Prostate gland (tissue), 2 donors: ENCODE measurements around the gene TMEM144. TPM values are rescaled to one million over a fixed set of nuclear protein-coding genes. Genes with fewer than 3 reads are reported as not detected.
A peak's percentile ranks its signal among the peaks of the same experiment; 100 is the strongest.

Experiments used
- DNase-seq: peaks from one replicate; pipeline ENCODE4 v3.0.0-alpha.2; 2019; ENCODE audit warnings: low spot score
- H3K27ac ChIP-seq, 2 donors: fragments of 200-600 bp; sonication (generic); 2 replicates each; pipeline ENCODE4 v1.5.1; 2017 to 2019
- H3K27me3 ChIP-seq: fragments of 200-600 bp; sonication (generic); replicated peaks from 2 replicates; pipeline ENCODE4 v1.5.1; 2019; ENCODE audit not compliant: insufficient read depth
- H3K36me3 ChIP-seq, 2 donors: fragments of 200-600 bp; sonication (generic); 1 replicate in 1 of 2; 2 replicates in 1 of 2; pipeline versions ENCODE4 v1.5.1 to v1.8.1; 2017 to 2019
- H3K4me1 ChIP-seq: fragments of 200-600 bp; sonication (generic); replicated peaks from 2 replicates; pipeline ENCODE4 v1.5.1; 2019
- H3K4me3 ChIP-seq, 2 donors: fragments of 200-600 bp; sonication (generic); 2 replicates each; pipeline ENCODE4 v1.5.1; 2017 to 2019
- H3K9me3 ChIP-seq: fragments of 200-600 bp; sonication (generic); 2 replicates; pipeline ENCODE4 v1.5.1; 2017
- CTCF ChIP-seq, 4 experiments: fragments of 200-600 bp in 2 of 4; fragments of 450-650 bp in 2 of 4; sonication (generic) in 2 of 4; IDR thresholded peaks; 1 replicate in 3 of 4; 2 replicates in 1 of 4; pipeline ENCODE4 v1.5.1; 2016 to 2019; ENCODE audit warnings: antibody characterized with exemption in 4 of 4, mild to moderate bottlenecking in 2 of 4, moderate library complexity in 2 of 4
- POLR2A ChIP-seq: fragments of 450-650 bp; IDR thresholded peaks from one replicate; pipeline ENCODE4 v1.6.1; 2016; ENCODE audit warnings: antibody characterized with exemption, mild to moderate bottlenecking
- POLR2AphosphoS5 ChIP-seq: sonication (generic); formaldehyde crosslinking; IDR thresholded peaks from one replicate; pipeline ENCODE4 v1.6.1; 2017; ENCODE audit warnings: antibody characterized with exemption
- WGBS: methylation state at CpG from one replicate; pipeline ENCODE4 v1.1.5; 2018; 5-methylcytosine and 5-hydroxymethylcytosine counted together
- intact Hi-C: fragments of 100-400 bp; cut with DNase I; formaldehyde crosslinking; loops from one replicate; pipeline ENCODE4 v1.14.2; 2022
- total RNA-seq, 2 donors: library from RNA; depleted of rRNA; stranded (reverse); fragments of >200 nt; gene quantifications; one replicate each; pipeline ENCODE4 v1.1.0, GENCODE V29; 2016

Gene TMEM144
- total RNA-seq, 2 donors from 2014 or later: 7.5 to 8.1 TPM

DNA sequence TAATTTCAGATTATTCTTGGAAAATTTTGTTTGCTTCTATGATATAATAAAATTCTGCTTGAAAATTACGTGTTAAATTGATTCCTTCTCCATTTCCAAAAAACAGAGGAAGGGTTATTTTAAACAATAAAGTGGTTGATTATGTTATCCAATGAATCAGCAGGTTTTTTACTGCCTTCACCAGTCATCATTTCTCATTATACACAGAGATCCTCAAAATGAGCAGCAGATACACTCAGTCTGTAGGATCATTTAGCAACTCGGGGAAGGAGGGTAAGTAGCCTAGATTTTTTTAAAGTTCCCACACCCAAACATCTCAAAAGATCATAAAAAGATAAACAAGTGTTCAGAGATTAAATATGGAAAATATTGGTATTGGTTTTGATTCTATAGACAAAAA is 6.8 kb upstream of the TMEM144 start:
- intact Hi-C loops: no loop called here

GRCh38 chr4:158203929-158204328 is 6.4 kb upstream of the TMEM144 start:
- intact Hi-C loops: no loop called here
- TF ChIP-seq POLR2A (no peak), CTCF (IDR thresholded peaks at IDR 0.05) (no peak), POLR2AphosphoS5 (no peak)
- Histone ChIP-seq H3K27me3 (no peaks in the 10 kb centered on the region), H3K9me3 (no peaks in the 10 kb centered on the region), H3K36me3 (no peaks in the 10 kb centered on the region), H3K4me3 (no peak overlapping the region), H3K27ac (no peak overlapping the region), H3K4me1 (no peaks in the 10 kb centered on the region)
- DNase-seq: no peak
- 98% methylated on average over 3 of the region's 3 CpGs for WGBS

More for the DNA sequence above, 6.8 kb upstream of the TMEM144 start:
- TF ChIP-seq CTCF (IDR thresholded peaks at IDR 0.05) (no peak), POLR2A (no peak), POLR2AphosphoS5 (no peak)
- Histone ChIP-seq H3K36me3 (no peaks in the 10 kb centered on the region), H3K9me3 (no peaks in the 10 kb centered on the region), H3K27ac (no peak overlapping the region), H3K27me3 (no peaks in the 10 kb centered on the region), H3K4me3 (no peak overlapping the region), H3K4me1 (no peaks in the 10 kb centered on the region)
- DNase-seq: no peak
- WGBS: 80% methylated on average over 2 of the region's 2 CpGs

DNA sequence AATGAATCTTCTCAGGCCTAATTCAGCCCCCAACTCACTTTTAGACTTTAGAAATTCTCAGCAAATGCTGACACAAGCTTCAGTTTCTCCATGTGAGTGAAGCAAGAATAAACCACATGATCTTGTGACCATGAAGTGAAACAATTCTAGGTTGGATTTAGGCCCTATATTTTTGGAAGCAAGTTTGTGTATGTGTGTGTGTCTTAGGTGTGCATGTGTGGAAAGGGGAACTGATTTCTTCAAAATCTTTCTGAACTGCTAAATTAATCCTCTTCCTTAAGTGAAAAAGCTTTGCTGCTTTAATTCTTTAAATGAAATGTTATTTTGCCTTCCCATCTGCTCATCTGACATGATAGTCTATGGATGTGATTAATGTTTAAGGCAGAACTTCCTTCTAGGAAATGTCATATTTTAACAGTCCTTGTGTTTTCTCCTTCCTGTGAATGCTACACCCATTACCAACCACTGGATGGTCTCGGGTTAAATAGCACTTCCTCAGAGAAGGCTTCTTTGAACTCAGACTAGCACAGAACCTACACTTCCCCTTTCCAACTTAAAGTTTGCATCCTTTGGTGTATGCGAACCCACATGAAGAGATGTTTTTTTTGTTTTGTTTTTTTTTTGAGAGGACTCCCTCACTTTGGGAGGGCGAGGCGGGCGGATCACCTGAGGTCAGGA is 1.2 kb upstream of the TMEM144 start:
- no peaks in the 10 kb centered on the region for H3K36me3 ChIP-seq
- H3K4me1 ChIP-seq: no peaks in the 10 kb centered on the region
- intact Hi-C loops: no loop called here
- WGBS: 91% methylated on average over 5 of the region's 5 CpGs
- TF ChIP-seq CTCF (IDR thresholded peaks at IDR 0.05): no peak
- TF ChIP-seq POLR2AphosphoS5: no peak
- TF ChIP-seq POLR2A: no peak
- DNase-seq: no peak
- no peaks in the 10 kb centered on the region for H3K27me3 ChIP-seq
- H3K9me3 ChIP-seq: no peaks in the 10 kb centered on the region
- H3K27ac ChIP-seq: peak overlapping the region in 1 of 2 donors; percentile 83
- H3K4me3 ChIP-seq: no peak overlapping the region

DNA sequence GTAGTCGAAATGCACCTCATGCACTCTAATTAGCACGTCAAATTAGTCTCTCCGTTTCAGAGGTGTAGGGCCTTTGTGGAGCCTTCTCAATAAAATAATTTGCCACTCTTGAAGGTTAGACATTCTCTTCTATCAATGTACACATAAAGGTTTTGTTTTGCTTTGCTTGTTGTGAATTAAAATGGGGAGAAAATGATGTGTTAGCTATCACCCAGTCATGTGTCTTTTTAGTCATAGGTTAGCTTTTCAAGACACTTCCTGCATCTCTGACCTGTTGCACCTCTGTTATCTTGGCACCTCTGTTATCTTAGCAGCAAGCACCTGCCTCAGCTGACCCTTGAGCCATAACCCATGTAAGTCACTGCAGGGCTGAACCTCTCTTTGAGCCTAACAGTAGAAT is 936 bp downstream of the TMEM144 start:
- WGBS: 22% methylated on average over 3 of the region's 3 CpGs
- H3K27me3 ChIP-seq: no peaks in the 10 kb centered on the region
- no peak for DNase-seq
- intact Hi-C loops: no loop called here
- H3K4me1 ChIP-seq: no peaks in the 10 kb centered on the region
- H3K36me3 ChIP-seq: no peaks in the 10 kb centered on the region
- no peaks in the 10 kb centered on the region for H3K9me3 ChIP-seq
- H3K4me3 ChIP-seq: peak overlapping the region; percentile 29 to 32
- no peak for TF ChIP-seq CTCF (IDR thresholded peaks at IDR 0.05)
- no peak for TF ChIP-seq POLR2AphosphoS5
- TF ChIP-seq POLR2A: no peak
- peak overlapping the region; percentile 83 to 88 for H3K27ac ChIP-seq

- WGBS: 93% methylated on average over 2 of the region's 2 CpGs
- H3K27me3 ChIP-seq: no peaks in the 10 kb centered on the region
- H3K9me3 ChIP-seq: no peaks in the 10 kb centered on the region
- H3K27ac ChIP-seq: no peak overlapping the region
- TF ChIP-seq POLR2A (no peak), CTCF (IDR thresholded peaks at IDR 0.05) (no peak), POLR2AphosphoS5 (no peak)
- no peak overlapping the region for H3K4me3 ChIP-seq
- DNase-seq: no peak
- no peaks in the 10 kb centered on the region for H3K36me3 ChIP-seq
- no peaks in the 10 kb centered on the region for H3K4me1 ChIP-seq
- intact Hi-C loops: no loop called here
Observed at GRCh38 chr4:158213466-158213865, 3.2 kb downstream of the TMEM144 start.
